Measurements from ENCODE around the gene FBXO48.
A peak's percentile ranks its signal among the peaks of the same experiment; 100 is the strongest.
"Not testable (repeated sequence)": the region's sequence is repeated elsewhere in the genome, so short reads cannot be mapped to it uniquely, and the experiment has no call there.

Gene FBXO48

DNA sequence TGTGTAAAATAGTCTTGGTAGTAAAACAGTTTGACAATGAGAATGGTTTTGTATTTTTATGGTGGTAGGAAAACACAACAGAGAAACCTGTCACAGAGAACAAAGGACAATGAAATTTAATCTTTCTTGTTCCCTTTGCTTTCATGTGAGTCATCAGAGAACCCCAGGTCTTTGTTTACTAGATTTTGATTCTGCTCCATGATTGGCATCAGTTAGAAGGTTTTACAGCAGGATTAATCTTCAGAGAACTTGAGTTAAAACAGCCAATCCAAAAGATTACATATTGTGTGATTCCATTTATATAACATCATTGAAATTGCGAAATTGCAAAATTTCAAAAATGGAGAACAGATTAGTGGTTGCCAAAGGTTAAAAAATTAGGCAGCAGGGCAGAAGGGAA, 2.8 kb upstream of the FBXO48 start:
- DNase-seq: no peak

DNA sequence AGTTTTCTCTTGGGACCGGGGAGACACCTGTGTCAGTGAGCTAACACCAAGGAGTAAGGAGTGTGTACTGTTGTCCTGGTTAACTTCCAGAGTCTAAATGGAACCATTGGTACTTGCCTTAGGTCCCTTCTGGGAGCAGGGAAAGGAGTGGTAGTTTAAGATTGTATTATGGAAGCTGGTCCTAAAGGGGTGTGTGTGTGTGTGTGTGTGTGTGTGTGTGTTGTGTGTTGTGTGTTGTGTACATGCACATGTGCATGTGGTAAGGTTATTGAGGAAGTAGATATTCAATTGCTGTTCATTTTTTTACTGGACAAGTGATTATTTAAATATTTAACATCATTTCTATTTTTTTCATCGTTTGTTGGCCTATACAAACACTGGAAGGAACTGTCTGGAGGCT, 1.7 kb upstream of the FBXO48 start:
- DNase-seq: no peak

DNA sequence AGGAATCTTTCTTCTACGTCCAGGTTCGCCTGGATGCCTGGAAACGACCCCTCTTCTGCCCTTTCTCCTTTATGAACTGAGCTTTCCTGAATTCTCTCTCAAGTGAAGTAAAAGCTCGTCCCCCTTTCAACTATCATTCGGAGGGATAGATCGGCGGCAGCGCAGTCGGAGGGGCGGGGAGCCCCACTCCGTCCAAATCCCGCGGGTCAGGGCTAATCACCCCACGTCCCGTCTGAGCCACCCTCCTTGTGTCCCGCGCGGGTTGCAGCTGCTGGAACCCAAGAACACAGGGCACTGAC, 367 bp downstream of the FBXO48 start:
- no peak for DNase-seq

DNA sequence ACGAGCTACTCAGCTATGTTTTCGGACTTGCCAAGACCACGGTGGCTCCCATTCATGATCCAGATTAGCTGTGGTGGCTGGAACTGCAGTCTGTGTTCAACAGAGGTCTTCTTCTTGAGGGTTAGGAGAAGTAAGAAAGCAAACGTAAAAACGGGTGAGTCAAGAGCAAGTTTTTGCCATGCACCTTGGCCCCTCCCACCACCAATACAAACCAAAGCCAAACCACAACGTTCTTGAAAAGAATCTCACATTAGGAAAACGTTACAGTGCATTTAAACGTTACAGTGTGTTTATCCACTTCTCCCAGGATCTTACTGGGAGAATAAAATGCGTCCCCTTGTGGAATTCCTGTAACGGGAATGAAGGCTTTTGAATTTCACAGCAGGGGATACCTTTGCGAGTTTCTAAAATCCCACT, 725 bp downstream of the FBXO48 start:
- DNase-seq: no peak

DNA sequence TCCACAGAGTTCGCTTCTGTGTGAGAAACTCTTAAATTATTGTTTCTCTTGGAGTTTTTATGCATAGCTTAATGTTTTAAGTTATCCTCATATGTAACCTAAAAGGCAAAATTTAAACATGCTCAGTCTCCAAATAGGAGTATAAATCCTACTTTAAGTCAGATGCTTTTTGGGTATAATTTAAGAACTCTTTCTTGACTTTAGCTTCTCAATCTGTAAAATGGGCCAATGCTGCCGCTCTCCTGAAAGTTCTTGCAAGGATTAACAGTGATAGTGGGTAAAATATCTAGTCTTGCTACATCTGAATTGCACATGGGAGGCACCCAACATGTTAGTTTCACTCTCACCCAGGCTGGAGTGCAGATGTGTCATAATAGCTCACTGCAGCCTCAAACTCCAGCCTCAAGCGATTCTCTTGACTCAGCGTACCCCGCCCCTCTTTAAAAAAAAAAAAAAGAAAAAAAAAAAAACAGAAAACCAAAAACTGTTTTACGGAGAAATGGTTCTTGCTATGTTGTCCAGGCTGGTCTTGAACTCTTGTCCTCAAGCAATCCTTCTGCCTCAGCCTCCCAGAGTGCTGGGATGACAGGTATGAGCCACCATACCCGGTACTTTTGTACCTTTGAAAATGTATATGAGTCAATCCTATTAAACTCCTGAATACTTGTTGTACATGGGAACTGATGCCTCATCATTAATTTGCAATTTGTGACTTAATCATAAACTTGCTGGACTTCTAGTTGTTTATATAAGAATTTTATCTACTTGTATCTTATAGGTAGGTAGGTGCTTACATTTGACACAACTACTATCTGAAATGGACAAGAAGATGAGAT, 1.8 kb downstream of the FBXO48 start:
- no peak for DNase-seq

DNA sequence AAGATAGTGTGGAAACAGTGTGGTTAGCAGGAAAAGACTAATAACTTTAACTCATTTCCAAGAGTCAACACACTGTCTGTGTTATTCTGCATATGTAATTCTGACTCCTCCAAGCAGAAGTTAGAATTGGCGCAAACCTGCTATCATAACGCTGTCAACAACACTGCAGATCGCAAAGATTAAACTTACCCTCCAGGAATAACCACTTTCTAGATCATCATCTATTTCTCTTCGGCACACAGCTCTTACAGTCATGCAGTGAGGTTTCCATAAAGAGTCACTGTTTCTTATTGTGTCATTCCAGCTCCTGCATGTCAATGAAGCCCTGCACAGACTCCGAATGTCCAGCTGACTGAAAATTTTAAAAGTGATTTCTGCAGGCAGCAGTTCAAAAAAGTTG, 2.4 kb downstream of the FBXO48 start:
- DNase-seq: no peak

DNA sequence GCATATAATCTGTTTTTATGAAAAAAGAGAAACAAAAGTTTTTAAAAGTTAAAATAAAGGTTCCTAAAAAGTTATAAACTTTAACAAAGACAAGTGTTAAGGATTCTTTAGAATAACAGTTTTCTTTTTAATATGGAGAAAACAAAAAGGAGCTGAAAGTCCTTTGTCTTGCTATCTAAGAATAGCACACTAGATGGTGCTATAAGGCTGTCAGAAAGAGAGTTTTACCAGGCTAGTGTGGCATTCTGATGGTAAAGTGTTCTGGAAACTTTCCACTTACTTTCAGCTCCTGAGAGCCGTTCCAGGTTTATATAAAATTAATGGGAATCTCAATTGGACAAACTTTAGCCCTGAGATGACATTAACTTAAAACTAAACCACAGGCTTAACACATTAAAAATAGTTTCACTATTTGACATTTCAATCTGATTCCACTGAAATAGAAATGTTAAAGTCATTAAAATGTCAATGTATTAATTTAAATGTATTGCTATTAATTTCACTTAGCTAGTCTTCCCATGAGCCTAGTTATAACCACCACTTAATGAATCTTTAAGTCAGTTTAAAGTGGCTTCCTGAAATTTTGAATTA, 3.7 kb downstream of the FBXO48 start:
- DNase-seq: peak; percentile 17

DNA sequence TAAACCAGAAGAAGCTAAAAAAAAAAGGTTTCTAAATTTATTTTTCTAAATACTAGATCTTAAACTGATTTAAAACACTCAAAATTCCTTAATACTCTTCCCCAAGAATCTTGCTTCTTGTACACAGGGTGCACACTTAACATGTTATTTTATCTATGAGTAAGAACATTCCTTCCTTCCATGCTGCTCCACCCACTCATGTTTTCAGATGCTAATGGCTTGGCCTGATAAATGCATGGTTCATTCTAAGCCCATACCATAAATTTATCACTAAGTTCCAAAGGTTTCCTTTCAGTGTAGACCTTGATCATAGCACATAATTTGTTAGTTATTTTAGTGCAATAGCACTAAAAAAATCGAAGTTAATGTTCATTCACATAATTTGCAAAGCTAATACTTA, 8.1 kb downstream of the FBXO48 start:
- no peak for DNase-seq

DNA sequence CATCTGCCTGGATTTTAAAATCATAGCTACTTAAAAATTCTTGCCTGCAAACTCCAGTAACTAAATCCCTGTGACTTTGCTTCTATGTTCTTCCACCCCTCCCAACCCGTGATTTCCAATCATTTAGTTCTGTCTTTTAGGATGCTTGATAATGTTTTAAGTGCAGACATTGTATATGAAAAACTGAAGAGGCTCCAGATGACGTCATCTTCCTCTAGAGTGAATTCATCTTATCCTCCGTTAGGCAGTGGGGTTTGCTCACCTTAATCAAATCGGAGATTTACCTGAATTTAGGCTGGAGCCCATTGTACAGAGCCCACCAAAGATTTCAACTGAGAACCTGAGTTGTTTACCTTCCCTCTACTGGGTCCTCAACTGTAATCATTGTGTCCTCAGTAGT, 10.9 kb downstream of the FBXO48 start:
- no peak for DNase-seq

DNA sequence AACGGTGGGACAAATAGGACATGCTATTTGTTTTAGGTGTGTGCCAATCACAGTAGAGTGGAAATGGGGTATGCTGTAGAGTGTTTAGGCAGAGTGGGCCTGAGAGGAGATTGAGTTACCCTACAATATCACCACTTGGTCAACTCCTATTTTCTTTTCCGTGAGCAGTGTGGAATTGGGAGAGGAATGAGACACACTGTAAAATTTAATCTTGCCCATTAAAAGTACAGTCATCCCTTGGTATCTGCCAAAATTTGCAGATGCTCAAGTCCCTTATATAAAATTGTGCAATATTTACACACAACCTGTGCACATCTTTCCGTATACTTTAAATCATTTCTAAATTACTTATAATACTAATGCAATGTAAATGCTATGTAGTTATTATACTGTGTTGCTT, 12.4 kb downstream of the FBXO48 start:
- no peak for DNase-seq

DNA sequence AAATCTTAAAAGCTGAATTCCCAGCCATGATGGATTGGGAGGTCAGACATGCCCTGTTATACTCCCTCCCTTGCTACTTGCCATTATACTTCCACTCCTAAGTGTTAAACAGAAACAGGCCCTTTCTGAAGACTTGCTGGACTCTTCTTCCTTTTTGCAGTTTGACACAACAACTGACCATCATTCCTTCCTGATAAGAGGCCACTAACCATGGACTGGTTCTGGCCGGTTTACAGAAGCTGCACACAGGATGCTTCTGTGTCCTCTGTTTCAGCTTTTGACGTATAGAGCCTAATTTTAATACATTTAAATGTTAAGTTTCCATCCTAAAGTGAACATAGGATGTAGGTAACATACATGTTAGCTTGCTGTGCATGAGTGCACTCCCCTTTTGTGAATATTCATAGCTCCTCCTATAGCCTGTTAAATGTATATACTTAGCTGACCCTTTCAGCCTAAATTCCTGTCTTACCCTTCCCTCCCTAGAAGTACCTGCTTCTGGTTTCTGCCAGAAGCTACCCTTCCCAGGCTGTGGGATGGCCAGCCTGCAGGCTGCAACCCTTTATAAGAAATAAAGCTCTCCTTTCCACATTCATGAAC, 13.2 kb downstream of the FBXO48 start:
- DNase-seq: no peak

DNA sequence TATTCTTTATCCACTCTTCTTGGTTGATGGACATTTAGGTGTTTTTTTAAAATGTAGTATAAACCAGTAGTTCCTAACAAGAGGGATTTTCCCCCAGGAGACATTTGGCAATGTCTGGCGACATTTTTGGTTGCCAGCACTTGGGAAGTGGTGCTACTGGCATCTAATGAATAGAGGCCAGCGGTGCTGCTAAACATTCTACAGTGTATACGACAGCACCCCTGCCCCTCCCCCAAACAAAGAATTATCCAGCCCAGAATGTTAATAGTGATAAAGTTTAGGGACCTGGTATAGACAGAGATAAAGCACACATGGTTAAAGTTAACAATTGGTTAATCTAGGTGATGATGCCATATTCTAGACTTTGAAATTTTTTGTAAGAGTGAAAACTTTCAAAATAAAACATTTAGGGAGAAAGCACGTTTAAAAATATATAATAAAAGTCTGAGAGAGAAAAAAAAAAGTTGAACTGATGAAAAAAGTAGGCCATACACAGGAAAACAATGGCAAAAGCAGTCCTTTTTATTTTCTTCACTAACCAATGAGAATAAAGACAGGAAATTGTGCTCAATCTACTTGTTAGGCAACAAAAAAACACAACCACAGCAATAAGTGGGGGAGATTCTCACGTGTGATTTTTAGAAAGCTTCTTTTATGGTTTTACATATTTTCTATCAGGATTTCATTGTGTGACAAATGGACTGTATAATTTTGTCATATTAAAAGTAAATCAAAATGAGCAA, 14.8 kb downstream of the FBXO48 start:
- DNase-seq: no peak

DNA sequence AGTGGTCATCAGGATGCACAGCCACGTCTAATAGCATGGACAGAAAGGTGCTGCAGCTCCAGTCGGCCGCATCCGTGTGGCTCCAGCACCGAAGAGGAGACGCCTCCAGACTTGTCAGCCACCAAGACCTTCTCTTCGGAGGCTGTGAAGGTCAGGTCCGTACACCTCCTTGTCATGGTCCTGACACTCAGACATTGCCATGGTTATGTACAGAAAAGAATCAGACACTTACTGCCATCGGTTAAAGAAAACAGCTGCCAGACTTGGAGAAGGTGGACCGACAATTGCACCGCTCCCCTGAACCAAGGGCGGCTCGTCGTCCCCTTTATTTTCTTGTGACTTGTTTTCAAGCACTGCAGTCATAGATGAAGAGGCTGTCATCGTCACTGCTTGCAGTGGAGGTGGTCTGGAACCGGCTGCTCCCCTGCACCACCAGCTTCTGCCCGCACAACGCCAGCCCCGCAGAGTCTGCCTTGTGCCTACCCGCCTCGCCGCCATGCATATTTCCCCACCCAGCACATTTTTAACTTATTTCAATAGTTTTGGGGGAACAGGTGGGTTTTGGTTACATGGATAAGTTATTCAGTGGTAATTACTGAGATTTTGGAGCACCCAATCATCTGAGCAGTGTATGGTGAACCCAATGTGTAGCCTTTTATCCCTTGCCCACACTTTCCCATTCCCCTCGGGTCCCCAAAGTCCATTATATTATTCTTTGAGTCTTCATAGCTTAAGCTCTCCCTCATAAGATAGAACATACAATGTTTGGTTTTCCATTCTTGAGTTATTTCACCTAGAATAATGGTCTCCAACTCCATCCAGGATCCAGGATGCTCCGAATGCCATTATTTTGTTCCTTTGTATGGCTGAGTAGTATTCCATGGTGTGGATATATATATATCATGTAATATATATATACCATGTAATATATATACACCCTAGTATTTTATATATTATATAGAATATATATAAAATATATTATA, 18.1 kb downstream of the FBXO48 start:
- DNase-seq: no peak

DNA sequence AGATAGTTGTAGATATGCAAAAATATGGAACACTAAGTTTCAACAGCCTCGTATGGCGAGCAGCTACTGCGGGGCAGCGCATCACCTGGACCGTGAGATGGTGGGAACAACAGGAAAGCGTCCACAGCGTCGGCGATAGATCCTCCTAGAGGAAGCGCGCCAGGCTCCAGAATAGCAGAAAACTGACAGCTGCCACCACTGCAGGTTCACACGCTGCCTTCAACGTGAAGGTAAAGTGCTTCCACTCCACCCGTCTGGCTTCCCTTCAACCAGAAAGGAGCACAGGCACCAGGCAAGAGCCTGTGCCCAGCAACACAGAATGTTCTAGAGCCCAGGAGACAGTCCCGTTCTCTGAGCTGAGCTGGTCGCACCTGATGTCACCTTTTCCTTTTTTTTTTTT, 20.0 kb downstream of the FBXO48 start:
- DNase-seq: no peak

DNA sequence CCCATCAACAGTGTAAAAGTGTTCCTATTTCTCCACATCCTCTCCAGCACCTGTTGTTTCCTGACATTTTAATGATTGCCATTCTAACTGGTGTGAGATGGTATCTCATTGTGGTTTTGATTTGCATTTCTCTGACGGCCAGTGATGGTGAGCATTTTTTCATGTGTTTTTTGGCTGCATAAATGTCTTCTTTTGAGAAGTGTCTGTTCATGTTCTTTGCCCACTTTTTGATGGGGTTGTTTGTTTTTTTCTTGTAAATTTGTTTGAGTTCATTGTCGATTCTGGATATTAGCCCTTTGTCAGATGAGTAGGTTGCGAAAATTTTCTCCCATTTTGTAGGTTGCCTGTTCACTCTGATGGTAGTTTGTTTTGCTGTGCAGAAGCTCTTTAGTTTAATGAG, 20.7 kb downstream of the FBXO48 start:
- DNase-seq: not testable (repeated sequence)

DNA sequence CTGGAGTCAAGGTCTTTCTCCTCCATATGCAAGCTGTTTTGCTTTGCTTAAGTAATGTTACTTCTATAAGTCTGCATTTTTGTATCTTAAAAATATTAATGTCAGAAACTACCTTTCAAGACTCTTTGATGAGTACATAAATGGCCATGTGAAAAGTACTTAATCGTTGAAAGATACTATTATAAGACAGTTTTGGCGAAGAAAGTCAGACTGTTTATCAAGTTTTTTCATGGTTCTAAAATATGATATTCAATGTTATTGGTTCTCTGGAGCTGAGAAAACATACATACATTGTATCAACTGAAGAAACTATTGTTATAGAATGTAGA, 25.1 kb downstream of the FBXO48 start:
- DNase-seq: no peak

DNA sequence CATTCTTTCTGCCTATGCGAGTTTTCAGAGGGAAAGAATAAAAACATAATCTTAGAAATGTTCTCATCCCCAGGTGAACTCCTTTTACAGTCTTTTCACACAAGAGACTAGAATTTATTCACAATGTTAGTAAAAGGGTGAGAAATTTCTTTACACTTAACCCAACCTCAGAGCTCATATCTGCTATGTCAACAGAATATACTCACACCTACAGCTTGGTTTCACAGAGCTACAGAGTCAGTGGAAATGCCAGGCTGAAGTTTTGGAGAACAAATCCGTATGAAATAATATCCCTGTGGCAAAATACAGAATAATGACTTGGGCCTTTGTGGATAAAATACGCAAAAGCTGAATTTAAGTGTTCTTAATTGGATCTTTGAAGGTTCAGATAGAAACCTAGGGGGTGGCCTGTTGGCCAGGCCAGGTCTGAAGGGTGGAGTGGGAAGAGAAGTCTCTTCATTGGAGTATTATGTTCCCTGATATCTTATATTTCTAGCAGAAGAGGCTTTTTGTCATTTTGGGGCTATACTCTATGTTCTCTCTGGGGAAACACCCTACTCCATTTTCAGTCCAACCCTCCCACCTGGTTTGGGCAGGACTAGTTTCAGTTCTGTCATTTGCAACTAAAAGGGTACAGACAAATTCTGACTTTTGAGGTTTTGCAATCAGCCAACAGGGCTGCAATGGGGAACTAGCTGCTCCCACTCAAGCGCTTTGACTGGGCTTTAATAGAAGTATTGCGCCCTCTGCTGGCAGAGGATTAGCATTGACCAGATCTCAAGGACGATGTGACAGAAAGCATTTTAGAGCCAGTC, 25.7 kb downstream of the FBXO48 start:
- DNase-seq: peak; percentile 75

DNA sequence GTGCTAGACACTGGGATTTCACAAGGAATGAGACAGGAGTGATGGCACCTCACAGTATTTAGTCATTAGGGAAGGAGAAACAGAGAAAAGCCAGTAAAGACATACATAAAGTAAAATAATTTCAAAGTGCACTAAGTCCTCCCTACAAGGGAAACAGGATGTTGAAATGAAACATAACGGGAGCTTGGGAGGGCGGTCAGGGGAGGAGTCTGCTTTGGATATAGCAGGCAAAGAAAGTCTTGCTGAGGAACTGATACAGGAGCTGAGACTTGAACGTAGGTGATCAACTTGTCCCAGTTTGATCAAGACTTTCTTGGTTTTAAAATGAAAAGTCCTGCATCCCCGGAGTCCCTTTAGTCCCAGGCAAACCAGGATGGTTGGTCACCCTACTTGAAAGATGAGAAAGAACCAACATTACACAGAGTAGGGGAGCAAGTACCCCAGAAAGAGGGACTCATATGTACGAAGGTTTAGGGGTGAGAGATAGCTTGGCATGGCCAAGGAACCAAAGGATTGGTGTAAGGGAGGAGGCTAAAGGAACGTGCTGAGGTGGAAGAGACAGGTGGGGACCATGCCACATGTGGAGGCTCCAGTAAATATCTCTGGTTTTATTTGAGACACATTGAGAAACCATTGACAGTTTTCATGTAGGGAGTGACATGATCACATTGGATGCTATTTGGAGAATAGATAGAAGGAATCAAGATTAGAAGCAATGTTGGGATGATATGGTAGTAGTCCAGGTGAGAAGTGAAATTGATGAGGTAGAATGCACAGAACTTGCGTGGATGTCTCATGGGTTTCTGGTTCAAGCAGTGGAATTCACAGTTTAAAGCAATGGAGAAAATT, 28.4 kb downstream of the FBXO48 start:
- DNase-seq: no peak

DNA sequence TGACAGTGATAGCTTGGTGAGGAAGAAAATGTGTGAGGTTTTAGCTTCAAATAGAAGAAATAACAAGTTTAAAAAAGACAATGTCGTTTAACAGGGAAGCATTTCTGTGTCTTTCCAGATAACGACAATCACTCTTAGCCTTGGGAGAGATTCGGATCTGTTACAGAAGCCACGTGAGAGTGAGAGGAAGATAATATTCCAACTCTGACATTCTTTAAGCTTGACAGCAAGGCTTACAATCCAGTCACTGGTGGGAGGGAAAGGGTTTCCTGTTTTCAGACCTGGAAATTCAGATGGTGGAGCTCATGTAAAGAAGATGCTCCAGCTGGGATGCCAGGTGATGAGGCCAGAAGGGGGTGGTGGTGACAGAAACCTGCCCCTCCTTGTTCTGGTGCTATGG, 30.8 kb downstream of the FBXO48 start:
- DNase-seq: no peak

DNA sequence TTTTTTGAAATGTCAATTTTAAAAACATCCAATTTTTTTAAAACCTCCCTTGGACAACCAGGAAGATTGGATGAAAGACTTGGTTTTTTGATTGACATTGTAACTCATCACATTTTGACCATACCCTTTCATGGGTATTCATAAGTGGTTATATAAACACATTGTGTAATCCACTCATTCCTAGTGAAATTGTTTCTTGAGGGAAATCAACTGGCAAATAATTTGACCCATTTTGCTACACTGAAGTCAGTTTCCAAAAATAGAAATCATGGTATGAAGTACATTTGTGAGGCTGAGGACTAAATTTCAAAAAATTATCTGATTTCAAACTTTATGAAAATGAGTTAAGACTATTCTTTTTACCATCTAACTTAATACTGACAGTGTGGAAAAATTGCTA, 31.5 kb downstream of the FBXO48 start:
- no peak for DNase-seq

DNA sequence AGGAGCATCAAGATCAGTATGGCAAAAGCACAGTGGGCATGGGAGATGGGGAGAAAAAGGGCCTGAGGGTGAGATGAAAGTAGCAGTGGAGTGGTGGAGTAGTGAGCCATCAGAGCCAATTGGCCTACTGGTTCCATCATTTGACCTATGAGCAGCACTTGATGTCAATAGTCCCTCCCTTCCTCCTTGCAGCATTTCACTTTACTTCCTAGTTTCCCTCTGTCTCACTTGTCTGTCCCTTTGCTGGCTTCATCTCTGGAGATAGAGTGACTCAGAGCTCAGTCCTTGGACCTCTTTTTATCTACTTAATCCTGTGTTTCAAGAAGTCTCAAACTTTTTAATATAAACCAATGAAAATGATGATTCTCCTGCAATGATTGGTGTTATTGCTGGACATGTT, 32.1 kb downstream of the FBXO48 start:
- no peak for DNase-seq
